IPS-18c (cell line): ENCODE data around the gene GPR50.

Experiments
- H3K4me3 ChIP-seq: 2 replicates; pipeline ENCODE4 v1.7.0; 2013; ENCODE audit warnings: low read depth, mild to moderate bottlenecking, low read length, moderate library complexity; ENCODE audit not compliant: insufficient read depth
- H3K9me3 ChIP-seq: one replicate; pipeline ENCODE4 v1.6.1; 2013; ENCODE audit warnings: mild to moderate bottlenecking, low read length, moderate library complexity; ENCODE audit not compliant: control insufficient read depth, insufficient read depth

Gene GPR50

GRCh38 chrX:151176231-151176750 lies at the start of gene GPR50:
GPR50 (plus strand) TSS chrX:151176584; CDS start chrX:151176722, 138 bp downstream.
- H3K9me3 ChIP-seq: peaks cover 29% of the 10 kb centered on the region
- peak within 1 kb of the TSS; percentile 52 for H3K4me3 ChIP-seq

DNA sequence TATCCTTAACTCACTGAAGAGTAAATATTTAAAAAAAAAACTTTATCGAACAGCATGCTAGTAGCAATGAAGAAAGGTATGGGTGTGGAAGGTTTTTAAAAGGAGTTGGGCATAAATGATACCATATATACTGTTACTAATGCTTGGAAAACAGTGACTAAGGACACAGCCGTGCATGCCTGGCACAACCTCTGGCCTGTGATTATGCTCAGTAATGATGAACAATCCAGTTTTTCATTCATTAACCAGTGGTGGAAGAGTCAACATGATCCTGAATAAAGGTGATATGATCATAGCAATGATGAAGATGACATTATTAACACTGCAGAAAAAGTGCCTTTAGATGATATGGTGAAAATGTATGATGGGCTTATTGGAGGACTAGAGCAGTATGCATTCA lies 43.9 kb upstream of the GPR50 start:
- Histone ChIP-seq H3K9me3 (no peaks in the 10 kb centered on the region), H3K4me3 (no peak overlapping the region)

- no peak overlapping the region for H3K4me3 ChIP-seq
- peaks cover 5% of the 10 kb centered on the region for H3K9me3 ChIP-seq
These were observed 24.6 kb upstream of the GPR50 start for GRCh38 chrX:151151665-151152267.

DNA sequence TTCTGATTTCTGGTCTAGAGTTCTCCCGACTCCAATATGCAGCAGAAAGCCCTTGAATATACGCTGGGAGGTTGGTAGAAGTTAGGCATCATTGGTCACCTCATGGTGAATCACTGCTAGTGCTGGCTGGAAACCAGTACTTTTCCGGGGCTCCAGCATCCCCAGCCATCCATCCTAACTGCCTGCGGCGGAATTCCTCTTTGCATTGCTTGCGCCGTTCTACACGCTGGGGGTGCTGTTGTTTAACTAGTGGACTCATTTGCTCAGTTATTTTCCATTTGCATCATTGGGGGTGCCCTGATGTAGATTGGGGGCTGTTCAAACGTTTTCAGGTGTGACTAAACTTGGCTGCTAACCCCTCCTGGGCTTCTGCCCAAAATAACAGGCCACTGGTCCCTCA lies 23.3 kb upstream of the GPR50 start:
- Histone ChIP-seq H3K4me3 (no peak overlapping the region), H3K9me3 (peaks cover 5% of the 10 kb centered on the region)

GRCh38 chrX:151153667-151154066 lies 22.7 kb upstream of the GPR50 start:
- H3K9me3 ChIP-seq: peaks cover 5% of the 10 kb centered on the region
- H3K4me3 ChIP-seq: no peak overlapping the region

DNA sequence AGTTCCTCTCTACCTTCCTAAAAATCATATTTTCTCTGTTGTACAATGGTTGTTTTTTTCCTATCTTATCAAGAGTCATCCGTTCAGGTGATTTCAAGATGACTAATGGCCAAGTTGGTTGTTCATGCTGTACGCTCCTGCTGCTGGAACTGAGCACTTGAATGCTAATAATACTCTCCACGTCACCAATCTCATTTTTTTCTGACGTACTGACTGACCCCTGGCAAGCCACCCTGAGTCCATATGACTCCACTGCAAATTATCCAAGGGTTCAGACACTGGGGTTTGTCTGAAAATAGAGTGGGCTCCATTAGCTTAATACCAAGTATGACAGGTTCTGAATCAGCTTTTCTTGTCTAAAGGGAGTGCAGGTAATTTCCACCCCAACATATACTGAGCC lies 21.1 kb upstream of the GPR50 start:
- Histone ChIP-seq H3K4me3 (no peak overlapping the region), H3K9me3 (peaks cover 5% of the 10 kb centered on the region)

- no peak overlapping the region for H3K4me3 ChIP-seq
- H3K9me3 ChIP-seq: peaks cover under 1% of the 10 kb centered on the region
These were observed 14.7 kb upstream of the GPR50 start for GRCh38 chrX:151161690-151162089.

DNA sequence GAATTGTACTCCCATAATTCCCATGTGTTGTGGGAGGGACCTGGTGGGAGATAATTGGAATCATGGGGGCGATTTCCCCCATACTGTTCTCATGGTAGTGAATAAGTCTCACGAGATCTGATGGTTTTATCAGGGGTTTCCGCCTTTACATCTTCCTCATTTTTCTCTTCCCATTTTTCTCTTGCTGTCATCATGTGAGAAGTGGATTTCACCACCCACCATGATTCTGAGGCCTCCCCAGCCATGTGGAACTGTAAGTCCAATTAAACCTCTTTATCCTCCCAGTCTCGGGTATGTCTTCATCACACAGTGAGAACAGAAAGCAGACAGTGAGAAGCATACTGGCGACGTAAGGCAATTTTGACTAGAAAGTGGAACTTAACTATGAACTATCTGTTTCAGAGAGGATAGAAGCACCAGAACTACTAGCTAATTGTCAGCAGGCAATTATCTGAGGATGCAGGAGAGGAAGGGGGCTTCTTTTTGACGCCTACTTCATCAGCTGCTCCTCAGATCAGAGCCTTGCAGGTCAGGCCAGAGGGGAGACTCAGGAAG lies 8.5 kb upstream of the GPR50 start:
- Histone ChIP-seq H3K9me3 (peaks cover 9% of the 10 kb centered on the region), H3K4me3 (no peak overlapping the region)

- peaks cover 9% of the 10 kb centered on the region for H3K9me3 ChIP-seq
- H3K4me3 ChIP-seq: no peak overlapping the region
These were observed 6.6 kb upstream of the GPR50 start for GRCh38 chrX:151169783-151170182.

DNA sequence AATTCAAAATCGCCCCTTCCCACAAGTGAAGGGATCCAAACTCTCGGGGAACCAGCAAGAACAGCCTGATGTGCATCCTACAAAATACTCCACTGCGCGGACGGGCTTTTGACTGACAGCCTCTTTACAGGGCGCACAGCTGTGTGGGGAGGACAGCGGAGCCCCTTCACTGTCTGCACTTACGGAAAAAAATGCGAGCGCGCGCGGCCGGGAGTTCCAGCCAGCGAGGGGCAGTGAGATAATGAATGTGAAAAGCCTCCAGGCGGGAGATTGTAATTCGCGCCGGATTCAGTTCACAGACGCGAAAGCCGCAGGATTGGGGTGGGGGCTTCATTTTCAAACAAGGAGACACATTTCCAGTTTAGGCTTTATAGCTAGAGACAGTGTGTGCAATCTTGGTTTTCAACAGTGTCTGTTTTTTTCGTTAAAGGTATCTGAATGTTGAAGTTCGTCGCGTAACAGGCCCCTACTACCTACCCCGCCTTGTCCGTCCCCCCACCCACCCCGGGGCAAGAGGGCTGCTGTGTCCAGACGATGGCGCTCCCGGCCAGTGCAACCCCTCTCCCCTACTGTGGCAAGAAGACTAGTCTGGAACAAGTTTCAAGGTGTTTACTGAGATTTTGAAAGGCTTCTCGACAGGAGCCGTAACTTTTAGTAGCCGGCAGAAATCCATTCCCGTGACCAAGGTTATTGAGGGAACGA lies 1.7 kb upstream of the GPR50 start:
- H3K9me3 ChIP-seq: peaks cover 18% of the 10 kb centered on the region
- peak overlapping the region; percentile 36; the same call in 1 of the 2 replicates for H3K4me3 ChIP-seq

GRCh38 chrX:151175283-151176062 lies 911 bp upstream of the GPR50 start:
- H3K9me3 ChIP-seq: peaks cover 22% of the 10 kb centered on the region
- peak overlapping the region; percentile 36 for H3K4me3 ChIP-seq

GRCh38 chrX:151177141-151178027 lies 1.0 kb downstream of the GPR50 start:
- Histone ChIP-seq H3K4me3 (peak overlapping the region; percentile 52), H3K9me3 (peaks cover 29% of the 10 kb centered on the region)

GRCh38 chrX:151178746-151179145 lies 2.4 kb downstream of the GPR50 start:
- Histone ChIP-seq H3K9me3 (peaks cover 31% of the 10 kb centered on the region), H3K4me3 (peak overlapping the region; percentile 52; the same call in 1 of the 2 replicates)

DNA sequence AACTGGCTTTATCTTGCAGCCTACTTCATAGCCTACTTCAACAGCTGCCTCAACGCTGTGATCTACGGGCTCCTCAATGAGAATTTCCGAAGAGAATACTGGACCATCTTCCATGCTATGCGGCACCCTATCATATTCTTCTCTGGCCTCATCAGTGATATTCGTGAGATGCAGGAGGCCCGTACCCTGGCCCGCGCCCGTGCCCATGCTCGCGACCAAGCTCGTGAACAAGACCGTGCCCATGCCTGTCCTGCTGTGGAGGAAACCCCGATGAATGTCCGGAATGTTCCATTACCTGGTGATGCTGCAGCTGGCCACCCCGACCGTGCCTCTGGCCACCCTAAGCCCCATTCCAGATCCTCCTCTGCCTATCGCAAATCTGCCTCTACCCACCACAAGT lies 4.0 kb downstream of the GPR50 start:
- Histone ChIP-seq H3K9me3 (peaks cover 35% of the 10 kb centered on the region), H3K4me3 (no peak overlapping the region)

DNA sequence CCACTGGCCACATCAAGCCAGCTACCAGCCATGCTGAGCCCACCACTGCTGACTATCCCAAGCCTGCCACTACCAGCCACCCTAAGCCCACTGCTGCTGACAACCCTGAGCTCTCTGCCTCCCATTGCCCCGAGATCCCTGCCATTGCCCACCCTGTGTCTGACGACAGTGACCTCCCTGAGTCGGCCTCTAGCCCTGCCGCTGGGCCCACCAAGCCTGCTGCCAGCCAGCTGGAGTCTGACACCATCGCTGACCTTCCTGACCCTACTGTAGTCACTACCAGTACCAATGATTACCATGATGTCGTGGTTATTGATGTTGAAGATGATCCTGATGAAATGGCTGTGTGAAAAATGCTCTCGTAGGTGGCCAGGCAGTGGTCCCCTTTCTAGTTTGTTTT lies 4.7 kb downstream of the GPR50 start:
- peaks cover 33% of the 10 kb centered on the region for H3K9me3 ChIP-seq
- H3K4me3 ChIP-seq: no peak overlapping the region; the same call in 1 of the 2 replicates

GRCh38 chrX:151183233-151183753 lies 6.9 kb downstream of the GPR50 start:
- Histone ChIP-seq H3K9me3 (peaks cover 22% of the 10 kb centered on the region), H3K4me3 (peak overlapping the region; percentile 37; the same call in 1 of the 2 replicates)
